ENCODE results near the gene ZBP1. TPM values are rescaled to one million over a fixed set of nuclear protein-coding genes. Genes with fewer than 3 reads are reported as not detected.
A peak's percentile ranks its signal among the peaks of the same experiment; 100 is the strongest.

Gene ZBP1
- total RNA-seq, 1 donor from 2014 or later, result 0.32 TPM

GRCh38 chr20:57625978-57626377, 5.8 kb upstream of the ZBP1 start:
- Mint-ChIP-seq H3K27me3 (ENCODE audit: low read depth) (peaks cover 19% of the 10 kb centered on the region), H3K4me1 (ENCODE audit: low read depth) (peaks cover 47% of the 10 kb centered on the region), H3K27ac (no peak overlapping the region), H3K4me3 (ENCODE audit: low read depth) (no peak overlapping the region), H3K36me3 (ENCODE audit: low read depth) (peaks cover 13% of the 10 kb centered on the region), H3K9me3 (peaks cover 22% of the 10 kb centered on the region)
- no peak for DNase-seq (ENCODE audit: low spot score)
- intact Hi-C loops (cut with micrococcal nuclease), result no loop called here

GRCh38 chr20:57625181-57625958, 5.1 kb upstream of the ZBP1 start:
- no peak overlapping the region for H3K4me3 Mint-ChIP-seq (ENCODE audit: low read depth)
- H3K4me1 Mint-ChIP-seq (ENCODE audit: low read depth), result peaks cover 49% of the 10 kb centered on the region
- H3K27me3 Mint-ChIP-seq (ENCODE audit: low read depth), result peaks cover 14% of the 10 kb centered on the region
- peaks cover 13% of the 10 kb centered on the region for H3K36me3 Mint-ChIP-seq (ENCODE audit: low read depth)
- no peak overlapping the region for H3K27ac Mint-ChIP-seq
- intact Hi-C loops (cut with micrococcal nuclease), result no loop called here
- peaks cover 21% of the 10 kb centered on the region for H3K9me3 Mint-ChIP-seq
- no peak for DNase-seq (ENCODE audit: low spot score)

GRCh38 chr20:57624124-57624523, 3.9 kb upstream of the ZBP1 start:
- no peak overlapping the region for H3K4me3 Mint-ChIP-seq (ENCODE audit: low read depth)
- peaks cover 13% of the 10 kb centered on the region for H3K36me3 Mint-ChIP-seq (ENCODE audit: low read depth)
- peaks cover 48% of the 10 kb centered on the region for H3K4me1 Mint-ChIP-seq (ENCODE audit: low read depth)
- H3K27me3 Mint-ChIP-seq (ENCODE audit: low read depth), result peaks cover 9% of the 10 kb centered on the region
- intact Hi-C loops (cut with micrococcal nuclease), result no loop called here
- DNase-seq (ENCODE audit: low spot score), result no peak
- H3K9me3 Mint-ChIP-seq, result peaks cover 16% of the 10 kb centered on the region
- H3K27ac Mint-ChIP-seq, result no peak overlapping the region

GRCh38 chr20:57622579-57623381, 2.6 kb upstream of the ZBP1 start:
- peaks cover 16% of the 10 kb centered on the region for H3K9me3 Mint-ChIP-seq
- no peak overlapping the region for H3K4me3 Mint-ChIP-seq (ENCODE audit: low read depth)
- peak; percentile 55 for DNase-seq (ENCODE audit: low spot score)
- intact Hi-C loops (cut with micrococcal nuclease), result no loop called here
- peaks cover 13% of the 10 kb centered on the region for H3K36me3 Mint-ChIP-seq (ENCODE audit: low read depth)
- peaks cover 9% of the 10 kb centered on the region for H3K27me3 Mint-ChIP-seq (ENCODE audit: low read depth)
- peaks cover 54% of the 10 kb centered on the region for H3K4me1 Mint-ChIP-seq (ENCODE audit: low read depth)
- H3K27ac Mint-ChIP-seq, result no peak overlapping the region

GRCh38 chr20:57622201-57622570, 2.0 kb upstream of the ZBP1 start:
- Mint-ChIP-seq H3K4me3 (ENCODE audit: low read depth) (no peak overlapping the region), H3K36me3 (ENCODE audit: low read depth) (peaks cover 13% of the 10 kb centered on the region)

GRCh38 chr20:57621421-57622200, 1.4 kb upstream of the ZBP1 start:
- H3K27ac Mint-ChIP-seq, result peak overlapping the region; percentile 57
- peaks cover 17% of the 10 kb centered on the region for H3K27me3 Mint-ChIP-seq (ENCODE audit: low read depth)
- no peak for DNase-seq (ENCODE audit: low spot score)
- H3K36me3 Mint-ChIP-seq (ENCODE audit: low read depth), result peaks cover 12% of the 10 kb centered on the region
- H3K4me1 Mint-ChIP-seq (ENCODE audit: low read depth), result peaks cover 56% of the 10 kb centered on the region
- peak overlapping the region; percentile 65 for H3K4me3 Mint-ChIP-seq (ENCODE audit: low read depth)
- intact Hi-C loops (cut with micrococcal nuclease), result no loop called here
- H3K9me3 Mint-ChIP-seq, result peaks cover 16% of the 10 kb centered on the region

More at GRCh38 chr20:57622201-57622570, 2.0 kb upstream of the ZBP1 start:
- intact Hi-C loops (cut with micrococcal nuclease), result no loop called here
- Mint-ChIP-seq H3K27ac (no peak overlapping the region), H3K4me1 (ENCODE audit: low read depth) (peaks cover 54% of the 10 kb centered on the region), H3K27me3 (ENCODE audit: low read depth) (peaks cover 12% of the 10 kb centered on the region), H3K9me3 (peaks cover 16% of the 10 kb centered on the region)
- no peak for DNase-seq (ENCODE audit: low spot score)

- Mint-ChIP-seq H3K36me3 (ENCODE audit: low read depth) (peaks cover 7% of the 10 kb centered on the region), H3K9me3 (peaks cover 16% of the 10 kb centered on the region), H3K4me3 (ENCODE audit: low read depth) (peak overlapping the region; percentile 65), H3K27ac (peak overlapping the region; percentile 57), H3K4me1 (ENCODE audit: low read depth) (peaks cover 50% of the 10 kb centered on the region), H3K27me3 (ENCODE audit: low read depth) (peaks cover 17% of the 10 kb centered on the region)
- DNase-seq (ENCODE audit: low spot score), result no peak
- intact Hi-C loops (cut with micrococcal nuclease), result no loop called here
These were observed 773 bp upstream of the ZBP1 start for GRCh38 chr20:57620999-57621398.

DNA sequence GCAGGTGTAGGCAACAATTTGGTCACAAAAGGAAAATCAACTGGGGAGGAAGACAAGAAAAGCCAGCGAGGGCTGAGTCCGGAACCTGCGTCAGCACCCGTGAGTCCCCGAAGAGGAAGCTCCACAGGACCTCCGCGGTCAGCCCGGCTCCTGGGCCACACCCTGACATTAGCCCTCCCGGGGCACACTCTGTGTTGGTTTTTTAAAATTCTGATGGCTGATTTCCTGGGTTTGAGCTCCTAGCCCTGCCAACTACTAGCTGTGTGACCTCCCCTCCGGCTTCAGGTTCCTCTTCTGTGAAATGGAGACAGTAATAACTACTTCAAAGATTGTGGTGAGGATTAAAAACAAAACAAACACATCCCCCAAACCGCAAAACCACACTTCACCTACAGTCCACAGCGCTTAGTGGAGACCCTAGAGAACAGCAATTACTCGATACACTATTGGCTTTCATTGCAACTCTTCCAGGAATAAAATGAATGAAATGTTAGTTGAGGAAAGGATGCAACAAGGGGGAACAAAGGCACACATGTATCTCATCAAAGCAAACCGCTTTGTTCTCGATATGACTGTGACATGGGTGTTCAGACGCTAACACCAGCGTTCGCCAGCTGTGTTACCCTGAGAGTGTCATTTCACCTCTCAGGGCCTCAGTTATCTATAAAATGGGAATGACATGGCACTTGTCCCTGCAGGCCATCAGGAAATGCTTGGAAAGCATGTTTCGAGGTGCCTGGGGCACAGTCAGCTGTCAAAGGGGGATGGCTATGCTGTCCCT, 985 bp downstream of the ZBP1 start:
- Mint-ChIP-seq H3K27ac (peak overlapping the region; percentile 91), H3K4me3 (ENCODE audit: low read depth) (peak overlapping the region; percentile 65)
- intact Hi-C loops (cut with micrococcal nuclease), result loop anchor here (1.0 to 5.0 kb wide), 4 partner anchors 9 to 227 kb away; partner anchors contain the start of gene RBM38

DNA sequence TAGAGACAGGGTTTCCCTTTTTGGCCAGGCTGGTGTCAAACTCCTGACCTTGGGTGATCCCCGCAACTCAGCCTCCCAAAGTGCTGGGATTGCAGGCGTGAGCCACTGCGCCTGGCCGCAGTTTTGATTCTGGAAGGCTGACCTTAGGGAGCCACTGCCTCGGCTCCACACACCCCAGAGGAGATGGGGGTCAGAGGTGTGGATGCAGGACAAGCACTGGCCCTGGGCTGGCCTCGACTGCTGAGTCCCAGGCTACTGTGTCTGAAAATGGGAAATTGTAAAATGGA, 1.5 kb downstream of the ZBP1 start:
- Mint-ChIP-seq H3K9me3 (no peaks in the 10 kb centered on the region), H3K27me3 (ENCODE audit: low read depth) (peaks cover 14% of the 10 kb centered on the region), H3K4me1 (ENCODE audit: low read depth) (peaks cover 47% of the 10 kb centered on the region), H3K4me3 (ENCODE audit: low read depth) (peak overlapping the region; percentile 65), H3K27ac (peak overlapping the region; percentile 91), H3K36me3 (ENCODE audit: low read depth) (peaks cover 4% of the 10 kb centered on the region)
- intact Hi-C loops (cut with micrococcal nuclease), result loop anchor here (1.0 to 5.0 kb wide), 4 partner anchors 10 to 226 kb away; partner anchors contain the start of gene RBM38
- no peak for DNase-seq (ENCODE audit: low spot score)

More for the DNA sequence above, 985 bp downstream of the ZBP1 start:
- Mint-ChIP-seq H3K9me3 (peaks cover under 1% of the 10 kb centered on the region), H3K27me3 (ENCODE audit: low read depth) (peaks cover 17% of the 10 kb centered on the region), H3K36me3 (ENCODE audit: low read depth) (peaks cover 4% of the 10 kb centered on the region), H3K4me1 (ENCODE audit: low read depth) (peaks cover 47% of the 10 kb centered on the region)
- peak; percentile 77 for DNase-seq (ENCODE audit: low spot score)

- Mint-ChIP-seq H3K27me3 (ENCODE audit: low read depth) (peaks cover 13% of the 10 kb centered on the region), H3K4me3 (ENCODE audit: low read depth) (peak overlapping the region; percentile 65), H3K36me3 (ENCODE audit: low read depth) (peaks cover 4% of the 10 kb centered on the region), H3K9me3 (no peaks in the 10 kb centered on the region), H3K4me1 (ENCODE audit: low read depth) (peaks cover 47% of the 10 kb centered on the region), H3K27ac (peak overlapping the region; percentile 91)
- peak; percentile 8 for DNase-seq (ENCODE audit: low spot score)
- intact Hi-C loops (cut with micrococcal nuclease), result loop anchor here (2.0 to 5.0 kb wide), 2 partner anchors 21 to 226 kb away; partner anchors contain the start of gene RBM38
These were observed 2.0 kb downstream of the ZBP1 start for GRCh38 chr20:57618091-57618763.

DNA sequence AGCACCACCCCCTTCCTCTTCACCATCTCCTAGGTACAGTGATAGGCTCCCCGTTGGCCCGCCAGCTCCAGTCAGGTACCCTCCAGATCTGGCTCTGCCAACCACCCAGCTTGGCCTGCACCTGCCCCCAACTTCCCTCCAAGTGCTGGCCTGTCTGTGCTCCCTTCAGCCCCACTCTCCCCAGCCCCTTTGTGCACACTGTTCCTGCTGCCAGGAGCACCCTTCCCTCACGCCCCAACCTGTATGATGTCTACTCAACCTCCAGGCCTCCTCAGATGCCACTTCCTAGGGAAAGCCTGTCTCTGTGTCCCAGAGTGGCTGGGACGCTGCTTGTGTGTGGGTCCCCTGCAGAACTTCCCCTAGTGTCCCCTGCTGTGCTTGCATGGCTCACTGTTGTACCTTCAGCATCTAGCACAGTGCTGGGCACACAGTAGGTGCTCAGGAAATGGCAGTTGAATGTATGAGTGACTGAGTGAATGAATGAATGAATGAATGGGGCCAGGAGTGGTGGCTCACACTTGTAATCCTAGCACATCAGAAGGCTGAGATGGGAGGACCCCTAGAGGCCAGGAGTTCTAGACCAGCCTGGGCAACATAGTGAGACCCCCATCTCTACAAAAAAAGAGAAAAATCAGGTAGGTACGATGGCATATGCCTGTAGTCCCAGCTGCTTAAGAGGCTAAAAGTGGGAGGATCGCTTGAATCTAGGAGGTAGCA, 3.0 kb downstream of the ZBP1 start:
- Mint-ChIP-seq H3K27ac (no peak overlapping the region), H3K4me3 (ENCODE audit: low read depth) (no peak overlapping the region), H3K27me3 (ENCODE audit: low read depth) (peaks cover 13% of the 10 kb centered on the region), H3K4me1 (ENCODE audit: low read depth) (peaks cover 41% of the 10 kb centered on the region), H3K9me3 (no peaks in the 10 kb centered on the region), H3K36me3 (ENCODE audit: low read depth) (peaks cover 4% of the 10 kb centered on the region)
- DNase-seq (ENCODE audit: low spot score), result peak; percentile 6
- intact Hi-C loops (cut with micrococcal nuclease), result loop anchor here (5.0 kb wide), 1 partner anchor 225 kb away; the partner anchor contains the start of gene RBM38
